Left renal cortex interstitium (tissue), 4 donors: Measurements from ENCODE around the gene DENND1A. TPM values are rescaled to one million over a fixed set of nuclear protein-coding genes. Genes with fewer than 3 reads are reported as not detected.

Experiments
- DNase-seq, 4 donors: peaks; one replicate each; pipeline ENCODE4 v3.0.0-alpha.2; 2013; ENCODE audit warnings: low read depth in 4 of 4, low spot score in 2 of 4, missing footprints in 1 of 4
- polyA plus RNA-seq, 4 donors: library from polyadenylated mRNA; unstranded; fragments of 120-200 nt; gene quantifications; one replicate each; pipeline ENCODE4 v1.2.1, GENCODE V29; 2013; ENCODE audit not compliant: insufficient read length in 4 of 4

Gene DENND1A
- polyA plus RNA-seq, 4 donors = 19.1 to 24.5 (median 22.8) TPM

GRCh38 chr9:123658792-123659191 is 271.1 kb downstream of the DENND1A start:
- DNase-seq = no peak

GRCh38 chr9:123657941-123658340 is 272.0 kb downstream of the DENND1A start:
- DNase-seq = no peak

- DNase-seq = no peak
Observed at GRCh38 chr9:123657099-123657498, 272.8 kb downstream of the DENND1A start.

DNA sequence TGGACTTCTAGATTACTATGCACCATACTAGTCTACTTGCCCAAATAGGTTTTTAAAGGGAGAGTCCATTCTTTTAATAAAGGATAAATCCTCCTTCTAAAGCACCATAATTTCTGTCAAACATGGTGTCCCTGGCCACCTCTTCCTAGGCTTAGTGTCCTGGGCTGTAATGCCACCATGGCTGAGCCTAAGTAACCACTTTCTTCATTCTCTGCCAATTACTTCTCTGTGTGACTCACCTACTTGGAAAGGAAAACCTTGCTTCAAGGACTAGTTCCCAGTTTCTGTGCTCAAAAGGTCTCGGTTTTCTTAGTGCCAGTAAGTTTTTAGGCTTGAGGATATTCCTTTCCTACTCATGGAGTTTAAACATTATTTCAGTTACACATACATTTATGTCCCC is 273.4 kb downstream of the DENND1A start:
- DNase-seq = no peak

DNA sequence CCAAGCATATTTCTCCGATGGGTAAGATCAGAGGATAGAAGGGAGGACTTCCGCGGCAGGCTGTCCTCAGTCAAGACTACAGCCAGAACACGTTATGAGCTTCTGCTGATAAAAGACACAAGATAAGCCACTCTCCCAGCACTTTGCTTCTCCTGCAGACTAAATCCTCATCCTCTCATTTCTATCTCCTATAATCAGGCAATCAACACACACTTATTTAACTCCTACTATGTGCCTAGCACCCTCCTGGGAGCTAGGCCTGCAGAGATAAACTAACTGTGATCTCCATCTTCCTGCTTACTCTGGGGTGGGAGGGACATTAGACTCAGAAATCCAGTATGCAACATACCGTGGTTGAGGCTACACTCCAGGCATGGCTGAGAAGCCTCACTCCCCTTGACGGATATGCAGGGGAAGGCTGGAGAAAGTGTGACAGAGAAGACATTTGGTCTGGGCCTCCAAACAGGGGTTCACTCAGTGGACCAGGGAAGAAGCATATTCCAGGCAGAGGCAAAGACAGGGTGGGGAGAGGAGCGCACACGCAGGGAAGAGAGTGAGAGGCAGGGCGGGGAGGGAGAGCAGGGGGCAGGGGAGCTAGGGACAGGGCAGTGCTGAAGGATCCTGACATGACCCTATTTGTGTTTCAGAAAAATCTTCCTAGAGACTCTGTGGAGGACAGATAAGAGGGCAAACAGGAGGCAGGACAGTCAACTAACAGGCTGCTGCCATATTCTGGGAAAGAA is 274.1 kb downstream of the DENND1A start:
- DNase-seq = no peak

GRCh38 chr9:123654994-123655637 is 274.8 kb downstream of the DENND1A start:
- DNase-seq = no peak

- DNase-seq = no peak
Observed at GRCh38 chr9:123654218-123654993, 275.5 kb downstream of the DENND1A start.

DNA sequence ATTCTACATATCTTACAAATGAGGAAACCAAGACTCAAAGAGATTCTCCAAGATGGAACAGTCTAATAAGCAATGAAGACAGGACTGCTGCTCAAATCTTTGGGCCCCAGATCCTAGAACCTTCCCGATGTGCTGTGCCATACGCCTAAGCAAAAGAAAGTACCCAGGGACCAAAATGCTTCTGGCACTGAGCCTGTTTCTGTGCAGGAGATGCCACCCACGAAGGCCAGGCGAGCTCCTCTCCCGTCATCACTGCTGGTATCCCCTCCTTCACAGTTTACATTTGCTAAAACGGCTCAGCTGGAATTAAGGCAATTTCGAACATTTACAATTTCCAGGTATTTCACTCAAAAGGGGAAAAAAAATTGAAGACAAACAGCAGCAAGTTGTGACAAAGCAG is 277.5 kb downstream of the DENND1A start:
- DNase-seq = no peak

DNA sequence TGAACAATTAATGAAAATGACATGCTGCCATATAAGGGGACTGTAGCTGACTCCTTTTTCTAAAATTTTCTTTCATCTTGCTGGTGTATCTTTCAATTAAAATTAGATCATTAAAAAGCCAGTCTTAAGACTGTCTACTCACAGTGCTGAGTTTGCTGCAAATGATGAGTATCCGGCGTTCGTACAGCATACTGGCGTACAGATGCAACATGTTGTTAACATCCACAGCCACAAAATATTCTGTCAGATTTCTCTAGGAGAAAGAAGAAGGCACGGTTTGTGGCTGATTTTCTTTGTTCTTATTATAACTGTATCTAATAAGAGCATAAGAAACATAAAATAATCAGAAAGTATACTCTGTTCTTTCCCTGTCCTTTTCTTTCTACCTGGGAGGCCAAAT is 278.1 kb downstream of the DENND1A start:
- DNase-seq = no peak

DNA sequence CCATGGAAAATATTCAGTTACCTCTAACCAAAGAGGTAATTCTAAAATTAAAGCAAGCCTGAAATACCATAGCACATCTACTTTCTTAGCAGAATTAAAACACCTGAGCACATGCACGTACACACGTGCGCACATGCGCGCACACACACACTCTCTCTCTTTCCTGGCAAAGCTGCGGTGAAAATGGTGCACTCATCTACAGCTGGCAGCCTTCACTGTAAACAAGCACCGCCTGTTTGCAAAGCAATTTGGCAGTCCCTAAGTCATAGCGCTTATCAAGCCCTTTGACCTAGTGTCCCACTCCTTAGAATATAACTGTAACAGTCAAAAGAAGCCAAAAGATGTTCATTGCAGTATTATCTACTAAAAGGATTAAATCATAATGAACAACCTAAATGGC is 278.7 kb downstream of the DENND1A start:
- DNase-seq = no peak

DNA sequence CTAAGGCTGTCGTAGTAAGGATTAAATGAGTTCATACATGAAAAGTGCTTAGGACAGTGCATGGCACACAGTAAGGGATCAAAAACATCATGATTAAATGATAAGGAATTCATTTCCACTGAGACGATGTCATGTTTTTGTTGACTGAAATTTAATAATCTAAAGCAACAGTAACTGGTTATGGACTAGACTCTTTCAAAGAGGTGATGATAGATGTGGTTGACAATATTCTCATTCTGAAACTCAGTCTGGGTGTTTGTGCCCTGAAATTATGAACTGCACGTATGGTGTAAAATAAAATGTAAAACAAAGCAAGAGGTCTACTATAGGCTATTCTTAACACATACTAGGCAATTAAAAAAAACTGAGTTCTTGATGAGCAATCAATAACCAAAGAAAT is 280.0 kb downstream of the DENND1A start:
- no peak for DNase-seq

- DNase-seq = no peak
Observed at GRCh38 chr9:123647145-123647544, 282.8 kb downstream of the DENND1A start.

- no peak for DNase-seq
Observed at GRCh38 chr9:123645762-123646161, 284.2 kb downstream of the DENND1A start.

GRCh38 chr9:123645126-123645525 is 284.8 kb downstream of the DENND1A start:
- no peak for DNase-seq

DNA sequence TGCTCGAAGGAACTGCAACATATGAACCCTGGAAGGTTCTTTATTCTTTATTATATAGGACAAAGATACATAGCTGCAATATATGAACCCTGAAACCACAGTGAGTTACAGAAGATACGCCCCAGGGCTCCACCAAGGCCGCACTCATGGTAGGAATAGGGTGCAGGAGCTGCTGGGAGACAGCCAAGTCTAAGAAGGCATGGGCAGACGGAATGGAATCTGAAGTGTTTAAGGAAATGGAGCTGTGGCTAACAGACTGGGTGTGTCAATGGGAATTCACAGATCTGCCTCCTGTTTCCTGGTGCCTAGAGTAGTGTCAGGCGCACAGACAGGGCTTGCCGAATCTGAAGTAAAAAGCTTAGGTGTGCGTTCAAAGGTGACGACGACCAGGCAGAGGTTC is 286.4 kb downstream of the DENND1A start:
- no peak for DNase-seq

- peak in 1 of 4 donors; percentile 53 for DNase-seq
Observed at GRCh38 chr9:123642291-123643278, 287.3 kb downstream of the DENND1A start.

- no peak for DNase-seq
Observed at GRCh38 chr9:123640792-123641222, 289.1 kb downstream of the DENND1A start.

DNA sequence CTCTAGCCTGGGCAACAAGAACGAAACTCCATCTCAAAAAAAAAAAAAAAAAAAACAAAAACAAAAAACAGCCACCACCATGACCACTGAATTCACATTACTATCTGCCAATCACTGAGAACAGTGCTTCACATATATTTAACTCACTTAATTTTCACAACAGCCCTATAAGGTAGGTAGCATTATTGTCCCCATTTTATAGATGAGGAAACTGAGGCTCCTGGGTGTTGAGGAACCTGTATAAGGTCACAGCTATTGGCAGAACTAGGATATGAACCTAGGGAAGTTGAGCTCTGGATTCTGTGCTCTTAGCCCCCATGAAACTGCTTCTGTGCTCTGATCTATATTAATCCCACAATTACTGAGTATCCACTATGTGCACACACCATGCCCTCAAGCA is 290.2 kb downstream of the DENND1A start:
- no peak for DNase-seq

DNA sequence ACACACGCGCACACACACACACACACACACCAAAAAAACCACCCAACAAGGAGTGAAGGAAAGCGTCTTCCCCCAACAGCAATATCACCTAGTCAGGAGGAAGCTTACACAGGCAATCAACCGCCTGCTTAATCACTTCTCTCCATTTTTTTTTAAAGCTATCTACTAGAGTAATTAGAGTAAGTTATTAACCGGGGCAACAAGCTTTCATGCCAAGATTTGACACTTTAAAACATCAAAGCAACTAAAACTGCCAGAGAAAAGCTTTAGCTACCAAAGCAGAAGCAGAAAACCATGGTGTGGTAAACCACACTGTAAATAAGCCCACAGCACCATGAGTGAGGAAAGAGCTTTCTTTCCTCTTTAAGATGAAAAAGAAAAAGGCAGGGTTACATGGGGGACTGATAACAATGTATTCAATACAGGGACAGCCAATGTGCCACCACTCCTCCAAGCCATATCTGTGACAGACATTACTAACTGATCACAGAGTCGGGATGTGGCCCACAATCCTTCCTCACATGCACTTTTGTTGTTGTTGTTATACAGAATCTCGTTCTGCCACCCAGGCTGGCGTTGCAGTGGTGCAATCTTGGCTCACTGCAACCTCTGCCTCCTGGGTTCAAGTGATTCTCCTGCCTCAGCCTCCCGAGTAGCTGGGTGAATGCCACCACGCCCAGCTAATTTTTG is 291.8 kb downstream of the DENND1A start:
- no peak for DNase-seq

GRCh38 chr9:123637606-123637944 is 292.4 kb downstream of the DENND1A start:
- DNase-seq = no peak
